ENCODE results near the gene RIN2. TPM values are rescaled to one million over a fixed set of nuclear protein-coding genes. Genes with fewer than 3 reads are reported as not detected.
A peak's percentile ranks its signal among the peaks of the same experiment; 100 is the strongest.

Gene RIN2
- total RNA-seq, 1 donor from 2014 or later: 21.2 TPM

DNA sequence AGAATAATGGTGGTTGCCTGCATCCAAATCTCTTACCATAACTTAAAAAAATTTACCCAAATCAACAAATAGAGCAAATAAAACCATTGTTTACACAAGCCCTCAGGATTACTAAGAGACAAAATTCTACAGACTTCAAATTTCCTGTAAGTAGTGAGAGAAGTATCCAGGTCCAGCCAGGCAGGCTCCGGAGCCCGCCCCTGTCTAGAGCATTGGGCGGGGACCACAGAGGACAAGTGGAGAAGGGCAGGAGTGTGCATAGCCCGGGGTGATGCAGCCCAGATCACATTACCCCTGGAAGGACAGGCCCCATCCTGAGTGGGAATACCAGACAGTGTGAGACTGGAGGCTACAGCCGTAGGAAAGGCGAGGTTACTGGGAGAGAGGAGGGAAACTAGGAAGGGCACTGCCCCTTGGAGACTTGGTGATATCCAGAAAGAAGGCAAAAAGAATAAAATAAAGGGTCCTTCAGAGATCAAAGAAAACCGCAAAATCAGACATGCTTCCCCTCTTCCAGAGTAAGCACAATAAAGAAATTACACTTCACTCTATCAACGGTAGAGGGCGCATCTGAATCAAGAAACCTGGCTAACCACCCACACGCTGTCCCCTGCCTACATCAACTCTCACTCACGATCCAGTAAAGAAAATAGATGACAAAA lies 26.6 kb downstream of the RIN2 start:
- FAIRE-seq (peak; percentile 34), DNase-seq (ENCODE audit: low read depth) (peak; percentile 77)
- peaks cover 48% of the 10 kb centered on the region for H3K4me1 Mint-ChIP-seq (ENCODE audit: low read depth, unreplicated experiment)
- Histone ChIP-seq H3K36me3 (ENCODE audit: insufficient read depth, low read length) (no peaks in the 10 kb centered on the region), H3K4me1 (ENCODE audit: insufficient read depth, low read length) (peaks cover 34% of the 10 kb centered on the region), H3K79me2 (ENCODE audit: insufficient read depth, low read length) (no peaks in the 10 kb centered on the region), H3K4me2 (ENCODE audit: low read length) (peak overlapping the region; percentile 74), H3K9me3 (ENCODE audit: insufficient read depth, low read depth, low read length) (no peaks in the 10 kb centered on the region), H3K27ac (ENCODE audit: low read depth, low read length) (peak overlapping the region; percentile 85), H4K20me1 (ENCODE audit: insufficient read depth, low read length) (no peaks in the 10 kb centered on the region), H3K4me3 (ENCODE audit: insufficient read depth, low read depth, low read length) (peak overlapping the region; percentile 18), H3K9ac (ENCODE audit: low read length) (peak overlapping the region; percentile 72), H3K27me3 (ENCODE audit: insufficient read depth, low read length) (no peaks in the 10 kb centered on the region), H2AFZ (ENCODE audit: low read depth, low read length) (peak overlapping the region; percentile 43)
- H3K27ac Mint-ChIP-seq (ENCODE audit: unreplicated experiment): peak overlapping the region; percentile 96
- peak overlapping the region; percentile 9 for H3K4me3 Mint-ChIP-seq (ENCODE audit: unreplicated experiment)
- H3K9me3 Mint-ChIP-seq (ENCODE audit: unreplicated experiment): no peaks in the 10 kb centered on the region
- H3K36me3 Mint-ChIP-seq (ENCODE audit: low read depth, unreplicated experiment): no peaks in the 10 kb centered on the region
- H3K27me3 Mint-ChIP-seq (ENCODE audit: low read depth, unreplicated experiment): no peaks in the 10 kb centered on the region
- TF ChIP-seq EZH2 (IDR thresholded peaks at IDR 0.05; ENCODE audit: insufficient read depth, low read length): no peak
- TF ChIP-seq, protein P1, sequence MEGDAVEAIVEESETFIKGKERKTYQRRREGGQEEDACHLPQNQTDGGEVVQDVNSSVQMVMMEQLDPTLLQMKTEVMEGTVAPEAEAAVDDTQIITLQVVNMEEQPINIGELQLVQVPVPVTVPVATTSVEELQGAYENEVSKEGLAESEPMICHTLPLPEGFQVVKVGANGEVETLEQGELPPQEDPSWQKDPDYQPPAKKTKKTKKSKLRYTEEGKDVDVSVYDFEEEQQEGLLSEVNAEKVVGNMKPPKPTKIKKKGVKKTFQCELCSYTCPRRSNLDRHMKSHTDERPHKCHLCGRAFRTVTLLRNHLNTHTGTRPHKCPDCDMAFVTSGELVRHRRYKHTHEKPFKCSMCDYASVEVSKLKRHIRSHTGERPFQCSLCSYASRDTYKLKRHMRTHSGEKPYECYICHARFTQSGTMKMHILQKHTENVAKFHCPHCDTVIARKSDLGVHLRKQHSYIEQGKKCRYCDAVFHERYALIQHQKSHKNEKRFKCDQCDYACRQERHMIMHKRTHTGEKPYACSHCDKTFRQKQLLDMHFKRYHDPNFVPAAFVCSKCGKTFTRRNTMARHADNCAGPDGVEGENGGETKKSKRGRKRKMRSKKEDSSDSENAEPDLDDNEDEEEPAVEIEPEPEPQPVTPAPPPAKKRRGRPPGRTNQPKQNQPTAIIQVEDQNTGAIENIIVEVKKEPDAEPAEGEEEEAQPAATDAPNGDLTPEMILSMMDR (IDR thresholded peaks at IDR 0.05; ENCODE audit: insufficient read depth, low read depth, low read length): peak; percentile 85

DNA sequence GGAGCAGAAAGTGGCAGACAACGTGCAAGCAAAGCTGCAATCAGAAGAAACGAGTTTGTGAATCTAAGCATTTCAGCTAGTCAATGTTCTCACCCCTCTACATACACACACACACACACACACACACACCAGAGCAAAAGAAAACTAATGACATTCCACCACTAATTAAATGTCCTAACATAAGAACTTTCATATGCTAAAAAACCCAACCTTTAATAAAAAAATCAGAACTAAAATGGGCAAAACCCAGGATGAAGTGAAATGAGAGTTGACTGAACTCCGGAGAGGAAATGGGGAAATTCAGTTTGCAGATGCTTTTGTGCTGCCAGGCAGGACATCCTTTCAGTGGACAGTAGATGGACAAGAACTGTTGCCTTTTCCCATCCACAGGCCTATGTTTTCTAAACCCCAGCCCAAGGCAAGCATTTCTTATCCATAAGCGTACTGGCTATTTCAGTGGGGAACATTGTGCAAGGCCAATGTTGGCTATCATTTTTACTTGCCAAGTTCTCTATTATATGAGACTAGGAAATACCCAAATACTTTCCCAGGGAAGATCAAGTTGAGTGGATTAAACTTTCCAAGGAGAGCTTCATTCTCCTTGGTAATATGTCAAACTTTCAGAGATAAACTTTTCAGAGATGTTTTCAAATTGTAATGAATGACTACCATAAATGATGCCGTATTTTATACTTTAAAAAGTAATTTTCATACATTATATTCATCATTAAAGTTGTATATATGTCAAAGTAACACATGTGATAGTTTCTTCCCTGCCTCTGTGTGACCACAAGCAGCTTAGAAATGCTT lies 27.3 kb downstream of the RIN2 start:
- Histone ChIP-seq H3K27ac (ENCODE audit: low read depth, low read length) (peak overlapping the region; percentile 85), H3K9me3 (ENCODE audit: insufficient read depth, low read depth, low read length) (no peaks in the 10 kb centered on the region), H3K4me2 (ENCODE audit: low read length) (peak overlapping the region; percentile 74), H3K4me3 (ENCODE audit: insufficient read depth, low read depth, low read length) (peak overlapping the region; percentile 1), H3K36me3 (ENCODE audit: insufficient read depth, low read length) (no peaks in the 10 kb centered on the region), H3K4me1 (ENCODE audit: insufficient read depth, low read length) (peaks cover 34% of the 10 kb centered on the region), H4K20me1 (ENCODE audit: insufficient read depth, low read length) (no peaks in the 10 kb centered on the region), H3K79me2 (ENCODE audit: insufficient read depth, low read length) (no peaks in the 10 kb centered on the region), H3K27me3 (ENCODE audit: insufficient read depth, low read length) (no peaks in the 10 kb centered on the region), H3K9ac (ENCODE audit: low read length) (peak overlapping the region; percentile 72), H2AFZ (ENCODE audit: low read depth, low read length) (no peak overlapping the region)
- H3K4me3 Mint-ChIP-seq (ENCODE audit: unreplicated experiment): peak overlapping the region; percentile 9
- no peaks in the 10 kb centered on the region for H3K9me3 Mint-ChIP-seq (ENCODE audit: unreplicated experiment)
- TF ChIP-seq EZH2 (IDR thresholded peaks at IDR 0.05; ENCODE audit: insufficient read depth, low read length): no peak
- TF ChIP-seq, protein P1 (IDR thresholded peaks at IDR 0.05; ENCODE audit: insufficient read depth, low read depth, low read length): no peak
- no peaks in the 10 kb centered on the region for H3K27me3 Mint-ChIP-seq (ENCODE audit: low read depth, unreplicated experiment)
- no peaks in the 10 kb centered on the region for H3K36me3 Mint-ChIP-seq (ENCODE audit: low read depth, unreplicated experiment)
- peaks cover 49% of the 10 kb centered on the region for H3K4me1 Mint-ChIP-seq (ENCODE audit: low read depth, unreplicated experiment)
- no peak for FAIRE-seq
- peak; percentile 75 for DNase-seq (ENCODE audit: low read depth)
- peak overlapping the region; percentile 96 for H3K27ac Mint-ChIP-seq (ENCODE audit: unreplicated experiment)

Data from astrocyte (in vitro differentiated cells and primary cell).